Trophoblast cell (in vitro differentiated cells and primary cell): ENCODE results near the gene PIK3AP1.
A peak's percentile ranks its signal among the peaks of the same experiment; 100 is the strongest.

Experiments used
- DNase-seq, 2 donors: peaks; one replicate each; pipeline ENCODE4 v3.0.0-alpha.2; 2016
- H2AFZ ChIP-seq: 2 replicates; pipeline ENCODE4 v1.6.1; 2013; ENCODE audit warnings: low read length, moderate library complexity, mild to moderate bottlenecking; ENCODE audit not compliant: insufficient read depth, poor library complexity
- H2AK5ac ChIP-seq: 2 replicates; pipeline ENCODE4 v1.6.1; 2013; ENCODE audit warnings: mild to moderate bottlenecking, low read length
- H2BK120ac ChIP-seq: 2 replicates; pipeline ENCODE4 v1.6.1; 2013; ENCODE audit warnings: low read length, mild to moderate bottlenecking, moderate library complexity; ENCODE audit not compliant: insufficient read depth, poor library complexity
- H2BK12ac ChIP-seq: 2 replicates; pipeline ENCODE4 v1.6.1; 2013; ENCODE audit warnings: mild to moderate bottlenecking, low read length, moderate library complexity
- H2BK5ac ChIP-seq: 2 replicates; pipeline ENCODE4 v1.6.1; 2013; ENCODE audit warnings: low read length, low read depth, moderate library complexity, mild to moderate bottlenecking; ENCODE audit not compliant: poor library complexity
- H3K14ac ChIP-seq: 2 replicates; pipeline ENCODE4 v1.6.1; 2013; ENCODE audit warnings: mild to moderate bottlenecking, low read length
- H3K18ac ChIP-seq: 2 replicates; pipeline ENCODE4 v1.6.1; 2013; ENCODE audit warnings: mild to moderate bottlenecking, low read length
- H3K23ac ChIP-seq: 2 replicates; pipeline ENCODE4 v1.6.1; 2013; ENCODE audit warnings: low read length
- H3K27ac ChIP-seq: 2 replicates; pipeline ENCODE4 v1.5.1; 2013; ENCODE audit warnings: low read depth, mild to moderate bottlenecking, inconsistent platforms, low read length, moderate library complexity
- H3K27me3 ChIP-seq: 2 replicates; pipeline ENCODE4 v1.6.1; 2013; ENCODE audit warnings: inconsistent platforms, mild to moderate bottlenecking, low read length, moderate library complexity; ENCODE audit not compliant: insufficient read depth
- H3K36me3 ChIP-seq, 2 experiments: 1 replicate in 1 of 2; 2 replicates in 1 of 2; pipeline ENCODE4 v1.6.1; 2013; ENCODE audit warnings: low read length in 2 of 2, mild to moderate bottlenecking in 2 of 2, moderate library complexity in 1 of 2; ENCODE audit not compliant: insufficient read depth in 2 of 2, control insufficient read depth in 1 of 2
- H3K4ac ChIP-seq: 2 replicates; pipeline ENCODE4 v1.6.1; 2013; ENCODE audit warnings: low read depth, mild to moderate bottlenecking, low read length, moderate library complexity
- H3K4me1 ChIP-seq, 2 experiments: 1 replicate in 1 of 2; 2 replicates in 1 of 2; pipeline ENCODE4 v1.6.1; 2013; ENCODE audit warnings: low read length in 2 of 2, mild to moderate bottlenecking in 2 of 2, moderate library complexity in 1 of 2; ENCODE audit not compliant: insufficient read depth in 2 of 2, control insufficient read depth in 1 of 2
- H3K4me2 ChIP-seq: 2 replicates; pipeline ENCODE4 v1.6.1; 2013; ENCODE audit warnings: inconsistent platforms, mild to moderate bottlenecking, low read length, moderate library complexity
- H3K4me3 ChIP-seq: 2 replicates; pipeline ENCODE4 v1.5.1; 2013; ENCODE audit warnings: mild to moderate bottlenecking, low read depth, low read length, inconsistent platforms
- H3K79me1 ChIP-seq: one replicate; pipeline ENCODE4 v1.6.1; 2013; ENCODE audit warnings: low read length
- H3K79me2 ChIP-seq: 2 replicates; pipeline ENCODE4 v1.6.1; 2013; ENCODE audit warnings: low read length, mild to moderate bottlenecking; ENCODE audit not compliant: control insufficient read depth, insufficient read depth, poor library complexity
- H3K9ac ChIP-seq: 2 replicates; pipeline ENCODE4 v1.6.1; 2013; ENCODE audit warnings: mild to moderate bottlenecking, low read length
- H3K9me3 ChIP-seq: 2 replicates; pipeline ENCODE4 v1.6.1; 2013; ENCODE audit warnings: low read depth, mild to moderate bottlenecking, control low read depth, inconsistent platforms, low read length; ENCODE audit not compliant: insufficient read depth
- H4K12ac ChIP-seq: 2 replicates; pipeline ENCODE4 v1.6.1; 2013; ENCODE audit warnings: low read depth, mild to moderate bottlenecking, low read length, moderate library complexity
- H4K8ac ChIP-seq: 2 replicates; pipeline ENCODE4 v1.6.1; 2013; ENCODE audit warnings: low read depth, mild to moderate bottlenecking, low read length, moderate library complexity
- H4K91ac ChIP-seq: one replicate; pipeline ENCODE4 v1.6.1; 2013; ENCODE audit warnings: low read depth, mild to moderate bottlenecking, low read length, moderate library complexity
- WGBS: extraction: QIAGEN DNeasy Blood & Tissue Kit; methylation state at CpG from one replicate; pipeline ENCODE4 v1.1.7; 2013; ENCODE audit warnings: missing lambda C conversion rate; ENCODE audit not compliant: insufficient read length, insufficient coverage; ENCODE audit errors: extremely low coverage; 5-methylcytosine and 5-hydroxymethylcytosine counted together

PIK3AP1 gene

GRCh38 chr10:96570983-96571964 lies 149.0 kb downstream of the PIK3AP1 start:
- Histone ChIP-seq H3K4ac (peak overlapping the region; percentile 69), H2BK120ac (no peak overlapping the region), H3K36me3 (peaks cover 7 to 16% of the 10 kb centered on the region in 2 experiments), H3K9me3 (no peaks in the 10 kb centered on the region), H3K4me2 (no peak overlapping the region), H3K27me3 (no peaks in the 10 kb centered on the region), H4K8ac (no peak overlapping the region), H3K79me2 (peaks cover 2% of the 10 kb centered on the region), H3K18ac (no peak overlapping the region), H3K9ac (no peak overlapping the region), H2BK5ac (no peak overlapping the region), H3K4me1 (peaks cover 0 to 2% of the 10 kb centered on the region in 2 experiments), H3K79me1 (no peaks in the 10 kb centered on the region), H2BK12ac (no peak overlapping the region), H4K12ac (no peak overlapping the region), H3K23ac (peak overlapping the region; percentile 61), H4K91ac (no peak overlapping the region), H2AK5ac (no peak overlapping the region), H3K14ac (no peak overlapping the region), H2AFZ (no peak overlapping the region), H3K27ac (no peak overlapping the region), H3K4me3 (no peak overlapping the region)
- no peak for DNase-seq
- WGBS: no CpG with 5 or more reads among the region's 10 CpGs

- peaks cover 7 to 15% of the 10 kb centered on the region in 2 experiments for H3K36me3 ChIP-seq
- no peak overlapping the region for H4K91ac ChIP-seq
- no peak overlapping the region for H3K4me3 ChIP-seq
- no peak overlapping the region for H4K12ac ChIP-seq
- no peaks in the 10 kb centered on the region for H3K27me3 ChIP-seq
- H2AFZ ChIP-seq: no peak overlapping the region
- H3K79me2 ChIP-seq: peaks cover 2% of the 10 kb centered on the region
- H3K14ac ChIP-seq: no peak overlapping the region
- H2AK5ac ChIP-seq: no peak overlapping the region
- no peaks in the 10 kb centered on the region for H3K79me1 ChIP-seq
- peak overlapping the region; percentile 69 for H3K4ac ChIP-seq
- H3K9ac ChIP-seq: no peak overlapping the region
- no peak overlapping the region for H3K4me2 ChIP-seq
- no peak overlapping the region for H4K8ac ChIP-seq
- H2BK12ac ChIP-seq: no peak overlapping the region
- DNase-seq: no peak
- no peak overlapping the region for H2BK5ac ChIP-seq
- no peak overlapping the region for H3K18ac ChIP-seq
- H3K4me1 ChIP-seq: peaks cover 0 to 2% of the 10 kb centered on the region in 2 experiments
- H3K23ac ChIP-seq: no peak overlapping the region
- no peak overlapping the region for H2BK120ac ChIP-seq
- no CpG with 5 or more reads among the region's 6 CpGs for WGBS
- no peaks in the 10 kb centered on the region for H3K9me3 ChIP-seq
- no peak overlapping the region for H3K27ac ChIP-seq
Observed at GRCh38 chr10:96570511-96570910, 149.8 kb downstream of the PIK3AP1 start.

GRCh38 chr10:96568402-96568801 lies 151.9 kb downstream of the PIK3AP1 start:
- Histone ChIP-seq H3K4me2 (no peak overlapping the region), H3K27me3 (no peaks in the 10 kb centered on the region), H3K27ac (no peak overlapping the region), H4K91ac (no peak overlapping the region), H4K12ac (no peak overlapping the region), H3K4me3 (no peak overlapping the region), H4K8ac (no peak overlapping the region), H3K79me1 (no peaks in the 10 kb centered on the region), H2BK5ac (no peak overlapping the region), H3K18ac (no peak overlapping the region), H2BK120ac (no peak overlapping the region), H2AFZ (no peak overlapping the region), H3K4ac (no peak overlapping the region), H3K36me3 (peaks cover 6 to 14% of the 10 kb centered on the region in 2 experiments), H3K4me1 (peaks cover 0 to 2% of the 10 kb centered on the region in 2 experiments), H3K23ac (no peak overlapping the region), H3K9me3 (no peaks in the 10 kb centered on the region), H2BK12ac (no peak overlapping the region), H2AK5ac (no peak overlapping the region), H3K79me2 (peaks cover 2% of the 10 kb centered on the region), H3K9ac (no peak overlapping the region), H3K14ac (no peak overlapping the region)
- WGBS: no CpG with 5 or more reads among the region's 1 CpG
- DNase-seq: no peak

GRCh38 chr10:96565774-96566173 lies 154.5 kb downstream of the PIK3AP1 start:
- Histone ChIP-seq H3K36me3 (peaks cover 6 to 13% of the 10 kb centered on the region in 2 experiments), H2BK12ac (no peak overlapping the region), H4K91ac (no peak overlapping the region), H4K12ac (no peak overlapping the region), H3K9ac (no peak overlapping the region), H3K4me3 (no peak overlapping the region), H3K4me2 (no peak overlapping the region), H3K4me1 (peaks cover 0 to 2% of the 10 kb centered on the region in 2 experiments), H4K8ac (no peak overlapping the region), H3K23ac (no peak overlapping the region), H3K4ac (no peak overlapping the region), H3K79me1 (no peaks in the 10 kb centered on the region), H3K27ac (no peak overlapping the region), H3K27me3 (no peaks in the 10 kb centered on the region), H3K79me2 (no peaks in the 10 kb centered on the region), H2AFZ (no peak overlapping the region), H2AK5ac (no peak overlapping the region), H3K9me3 (no peaks in the 10 kb centered on the region), H3K14ac (no peak overlapping the region), H2BK120ac (no peak overlapping the region), H2BK5ac (no peak overlapping the region), H3K18ac (no peak overlapping the region)
- no CpG with 5 or more reads among the region's 1 CpG for WGBS
- no peak for DNase-seq
